Measurements from ENCODE around the gene MACROD2. TPM values are rescaled to one million over a fixed set of nuclear protein-coding genes. Genes with fewer than 3 reads are reported as not detected.

The MACROD2 gene
- total RNA-seq, 1 experiment from 2014 or later: 3.7 TPM

GRCh38 chr20:15075586-15075985 lies 1080.3 kb downstream of the MACROD2 start:
- H3K79me2 ChIP-seq (ENCODE audit: insufficient read depth, low read length): no peaks in the 10 kb centered on the region
- CTCF ChIA-PET: no interaction called here
- no peak overlapping the region for H3K4me3 ChIP-seq (replicated peaks in 1 of 2; ENCODE audit: low read depth in 1 of 2, low read length in 2 of 2)
- no peak overlapping the region for H2AFZ ChIP-seq (ENCODE audit: low read depth, low read length, poor library complexity, severe bottlenecking)
- H4K20me1 ChIP-seq (ENCODE audit: insufficient read depth): no peaks in the 10 kb centered on the region
- POLR2A ChIA-PET: no interaction called here
- no peaks in the 10 kb centered on the region for H3K27me3 ChIP-seq (ENCODE audit: insufficient read depth, low read length)
- ATAC-seq (no peak), DNase-seq (ENCODE audit: low read depth, low spot score) (no peak)
- no peak overlapping the region for H3K4me2 ChIP-seq (ENCODE audit: low read length)
- TF ChIP-seq POLR2AphosphoS5 (IDR thresholded peaks at IDR 0.05; ENCODE audit: low read depth, low read length) (no peak), ATF3 (IDR thresholded peaks at IDR 0.05) (no peak), ZBTB33 (IDR thresholded peaks at IDR 0.05; ENCODE audit: extremely low read depth, insufficient replicate concordance, low read length) (no peak), EZH2 (IDR thresholded peaks at IDR 0.05) (no peak), ZNF274 (IDR thresholded peaks at IDR 0.05; ENCODE audit: low read depth, low read length) (no peak), SRF (IDR thresholded peaks at IDR 0.05; ENCODE audit: low read depth) (no peak), JUND (IDR thresholded peaks at IDR 0.05) (no peak), CEBPB (IDR thresholded peaks at IDR 0.05; ENCODE audit: low read depth) (no peak), POLR2A (IDR thresholded peaks at IDR 0.05; ENCODE audit: borderline replicate concordance, extremely low read depth, insufficient read depth, insufficient read length) (no peak), YY1 (IDR thresholded peaks at IDR 0.05; ENCODE audit: extremely low read depth, insufficient replicate concordance, low read depth, low read length) (no peak), ZFX (IDR thresholded peaks at IDR 0.05) (no peak), MAX (IDR thresholded peaks at IDR 0.05) (no peak), TCF7L2 (IDR thresholded peaks at IDR 0.05; ENCODE audit: borderline replicate concordance, extremely low read depth, insufficient read depth, insufficient read length) (no peak), CBX3 (IDR thresholded peaks at IDR 0.05; ENCODE audit: low read depth) (no peak), EGR1 (IDR thresholded peaks at IDR 0.05; ENCODE audit: low read depth) (no peak), SIN3A (IDR thresholded peaks at IDR 0.05; ENCODE audit: low read depth) (no peak), RAD21 (IDR thresholded peaks at IDR 0.05; ENCODE audit: low read depth) (no peak)
- TF ChIP-seq, protein P1, sequence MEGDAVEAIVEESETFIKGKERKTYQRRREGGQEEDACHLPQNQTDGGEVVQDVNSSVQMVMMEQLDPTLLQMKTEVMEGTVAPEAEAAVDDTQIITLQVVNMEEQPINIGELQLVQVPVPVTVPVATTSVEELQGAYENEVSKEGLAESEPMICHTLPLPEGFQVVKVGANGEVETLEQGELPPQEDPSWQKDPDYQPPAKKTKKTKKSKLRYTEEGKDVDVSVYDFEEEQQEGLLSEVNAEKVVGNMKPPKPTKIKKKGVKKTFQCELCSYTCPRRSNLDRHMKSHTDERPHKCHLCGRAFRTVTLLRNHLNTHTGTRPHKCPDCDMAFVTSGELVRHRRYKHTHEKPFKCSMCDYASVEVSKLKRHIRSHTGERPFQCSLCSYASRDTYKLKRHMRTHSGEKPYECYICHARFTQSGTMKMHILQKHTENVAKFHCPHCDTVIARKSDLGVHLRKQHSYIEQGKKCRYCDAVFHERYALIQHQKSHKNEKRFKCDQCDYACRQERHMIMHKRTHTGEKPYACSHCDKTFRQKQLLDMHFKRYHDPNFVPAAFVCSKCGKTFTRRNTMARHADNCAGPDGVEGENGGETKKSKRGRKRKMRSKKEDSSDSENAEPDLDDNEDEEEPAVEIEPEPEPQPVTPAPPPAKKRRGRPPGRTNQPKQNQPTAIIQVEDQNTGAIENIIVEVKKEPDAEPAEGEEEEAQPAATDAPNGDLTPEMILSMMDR (IDR thresholded peaks at IDR 0.05 in 2 of 3, conservative IDR thresholded peaks at IDR 0.05 in 1 of 3; ENCODE audit: borderline replicate concordance in 1 of 3, insufficient read depth in 1 of 3, low read depth in 2 of 3, low read length in 2 of 3): no peak
- TF ChIP-seq, protein P2, sequence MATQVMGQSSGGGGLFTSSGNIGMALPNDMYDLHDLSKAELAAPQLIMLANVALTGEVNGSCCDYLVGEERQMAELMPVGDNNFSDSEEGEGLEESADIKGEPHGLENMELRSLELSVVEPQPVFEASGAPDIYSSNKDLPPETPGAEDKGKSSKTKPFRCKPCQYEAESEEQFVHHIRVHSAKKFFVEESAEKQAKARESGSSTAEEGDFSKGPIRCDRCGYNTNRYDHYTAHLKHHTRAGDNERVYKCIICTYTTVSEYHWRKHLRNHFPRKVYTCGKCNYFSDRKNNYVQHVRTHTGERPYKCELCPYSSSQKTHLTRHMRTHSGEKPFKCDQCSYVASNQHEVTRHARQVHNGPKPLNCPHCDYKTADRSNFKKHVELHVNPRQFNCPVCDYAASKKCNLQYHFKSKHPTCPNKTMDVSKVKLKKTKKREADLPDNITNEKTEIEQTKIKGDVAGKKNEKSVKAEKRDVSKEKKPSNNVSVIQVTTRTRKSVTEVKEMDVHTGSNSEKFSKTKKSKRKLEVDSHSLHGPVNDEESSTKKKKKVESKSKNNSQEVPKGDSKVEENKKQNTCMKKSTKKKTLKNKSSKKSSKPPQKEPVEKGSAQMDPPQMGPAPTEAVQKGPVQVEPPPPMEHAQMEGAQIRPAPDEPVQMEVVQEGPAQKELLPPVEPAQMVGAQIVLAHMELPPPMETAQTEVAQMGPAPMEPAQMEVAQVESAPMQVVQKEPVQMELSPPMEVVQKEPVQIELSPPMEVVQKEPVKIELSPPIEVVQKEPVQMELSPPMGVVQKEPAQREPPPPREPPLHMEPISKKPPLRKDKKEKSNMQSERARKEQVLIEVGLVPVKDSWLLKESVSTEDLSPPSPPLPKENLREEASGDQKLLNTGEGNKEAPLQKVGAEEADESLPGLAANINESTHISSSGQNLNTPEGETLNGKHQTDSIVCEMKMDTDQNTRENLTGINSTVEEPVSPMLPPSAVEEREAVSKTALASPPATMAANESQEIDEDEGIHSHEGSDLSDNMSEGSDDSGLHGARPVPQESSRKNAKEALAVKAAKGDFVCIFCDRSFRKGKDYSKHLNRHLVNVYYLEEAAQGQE (IDR thresholded peaks at IDR 0.05; ENCODE audit: low read depth): no peak
- H3K27ac ChIP-seq (ENCODE audit: low read depth, low read length): no peak overlapping the region
- no peaks in the 10 kb centered on the region for H3K4me1 ChIP-seq (ENCODE audit: control insufficient read depth in 1 of 2, insufficient read depth in 2 of 2, low read length in 2 of 2)
- H3K9ac ChIP-seq (ENCODE audit: low read length): no peak overlapping the region
- H3K9me2 ChIP-seq (ENCODE audit: insufficient read depth): no peaks in the 10 kb centered on the region
- H3K36me3 ChIP-seq (ENCODE audit: control insufficient read depth in 1 of 2, insufficient read depth in 2 of 2, low read length in 2 of 2): no peaks in the 10 kb centered on the region
- intact Hi-C loops (cut with micrococcal nuclease): no loop called here
- no peaks in the 10 kb centered on the region for H3K9me3 ChIP-seq (ENCODE audit: control insufficient read depth in 1 of 2, insufficient read depth in 1 of 2, low read depth in 1 of 2, low read length in 2 of 2)
- no TSS peak for BruUV-seq (replicated peaks)
- RAD21 ChIA-PET (ENCODE audit: low non-redundant PET in 1 of 2, low total read pairs in 2 of 2, uncharacterized antibody in 2 of 2, unreplicated experiment in 2 of 2): no interaction called here

Measured in HCT116 (cell line).